Measurements from ENCODE around the gene IQSEC2.

Gene IQSEC2

GRCh38 chrX:53288189-53288588 lies 6.8 kb upstream of the IQSEC2 start:
- no peak for DNase-seq (ENCODE audit: low read depth)
- no peak overlapping the region for H3K4me3 ChIP-seq (ENCODE audit: control insufficient read depth, low read depth, low read length)
- TF ChIP-seq, protein P1, sequence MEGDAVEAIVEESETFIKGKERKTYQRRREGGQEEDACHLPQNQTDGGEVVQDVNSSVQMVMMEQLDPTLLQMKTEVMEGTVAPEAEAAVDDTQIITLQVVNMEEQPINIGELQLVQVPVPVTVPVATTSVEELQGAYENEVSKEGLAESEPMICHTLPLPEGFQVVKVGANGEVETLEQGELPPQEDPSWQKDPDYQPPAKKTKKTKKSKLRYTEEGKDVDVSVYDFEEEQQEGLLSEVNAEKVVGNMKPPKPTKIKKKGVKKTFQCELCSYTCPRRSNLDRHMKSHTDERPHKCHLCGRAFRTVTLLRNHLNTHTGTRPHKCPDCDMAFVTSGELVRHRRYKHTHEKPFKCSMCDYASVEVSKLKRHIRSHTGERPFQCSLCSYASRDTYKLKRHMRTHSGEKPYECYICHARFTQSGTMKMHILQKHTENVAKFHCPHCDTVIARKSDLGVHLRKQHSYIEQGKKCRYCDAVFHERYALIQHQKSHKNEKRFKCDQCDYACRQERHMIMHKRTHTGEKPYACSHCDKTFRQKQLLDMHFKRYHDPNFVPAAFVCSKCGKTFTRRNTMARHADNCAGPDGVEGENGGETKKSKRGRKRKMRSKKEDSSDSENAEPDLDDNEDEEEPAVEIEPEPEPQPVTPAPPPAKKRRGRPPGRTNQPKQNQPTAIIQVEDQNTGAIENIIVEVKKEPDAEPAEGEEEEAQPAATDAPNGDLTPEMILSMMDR (conservative IDR thresholded peaks at IDR 0.05; ENCODE audit: control insufficient read depth, insufficient read depth, low read depth, low read length): no peak

DNA sequence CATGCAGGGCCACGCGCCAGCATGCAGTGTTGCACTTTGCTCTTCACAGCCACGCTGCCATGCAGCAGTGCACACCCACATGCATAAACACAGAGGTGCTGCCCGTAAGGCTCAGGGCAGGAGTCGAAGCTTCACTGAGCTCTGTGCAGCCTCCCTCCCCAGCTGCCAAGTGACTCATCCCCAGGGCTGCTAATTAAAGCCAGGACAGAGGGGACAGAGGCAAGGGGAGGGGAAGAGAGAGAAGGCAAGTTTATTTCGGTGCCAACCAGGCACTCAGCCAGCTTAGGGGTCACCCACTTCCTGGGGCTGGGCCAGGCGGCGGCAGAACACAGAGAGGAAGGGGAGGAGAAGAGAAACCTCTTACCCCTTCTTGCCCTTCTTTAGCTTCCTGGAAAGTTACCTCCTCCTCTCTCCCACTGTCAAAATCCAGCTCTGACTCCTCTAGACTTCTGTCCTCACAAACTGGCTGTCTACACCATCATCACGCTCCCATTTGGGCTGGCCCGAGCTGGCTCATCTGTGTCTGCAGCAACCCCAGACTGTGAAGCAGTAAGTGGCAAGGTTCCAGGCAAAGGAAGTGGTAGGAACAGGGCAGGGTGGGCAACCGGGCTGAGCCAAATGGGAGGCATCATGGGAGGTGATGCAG lies 6.2 kb upstream of the IQSEC2 start:
- DNase-seq (ENCODE audit: low read depth): peak; percentile 77
- no peak overlapping the region for H3K4me3 ChIP-seq (ENCODE audit: control insufficient read depth, low read depth, low read length)
- TF ChIP-seq, protein P1 (conservative IDR thresholded peaks at IDR 0.05; ENCODE audit: control insufficient read depth, insufficient read depth, low read depth, low read length): no peak

DNA sequence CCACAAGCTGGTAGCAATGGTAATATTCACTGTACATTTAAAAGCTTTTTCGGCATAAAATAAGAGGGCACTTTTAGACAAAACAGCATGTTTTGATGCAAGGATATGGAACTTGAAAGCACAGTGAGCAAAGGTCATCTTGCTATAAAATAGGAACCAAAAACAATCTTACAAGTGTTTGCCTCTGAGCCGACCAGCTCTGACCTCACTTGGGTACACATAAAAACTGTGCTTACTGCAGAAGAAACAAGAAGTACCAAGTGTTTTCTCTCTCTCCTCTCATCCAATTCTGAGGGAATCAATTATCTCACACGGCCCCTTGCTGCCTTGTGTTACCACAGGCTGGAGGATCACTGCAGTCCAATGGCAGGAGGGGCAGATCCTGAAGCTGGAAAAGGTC lies 4.8 kb upstream of the IQSEC2 start:
- H3K4me3 ChIP-seq (ENCODE audit: control insufficient read depth, low read depth, low read length): no peak overlapping the region
- TF ChIP-seq, protein P1 (conservative IDR thresholded peaks at IDR 0.05; ENCODE audit: control insufficient read depth, insufficient read depth, low read depth, low read length): no peak
- DNase-seq (ENCODE audit: low read depth): no peak

GRCh38 chrX:53285591-53285990 lies 4.2 kb upstream of the IQSEC2 start:
- TF ChIP-seq, protein P1 (conservative IDR thresholded peaks at IDR 0.05; ENCODE audit: control insufficient read depth, insufficient read depth, low read depth, low read length): no peak
- no peak overlapping the region for H3K4me3 ChIP-seq (ENCODE audit: control insufficient read depth, low read depth, low read length)
- no peak for DNase-seq (ENCODE audit: low read depth)

DNA sequence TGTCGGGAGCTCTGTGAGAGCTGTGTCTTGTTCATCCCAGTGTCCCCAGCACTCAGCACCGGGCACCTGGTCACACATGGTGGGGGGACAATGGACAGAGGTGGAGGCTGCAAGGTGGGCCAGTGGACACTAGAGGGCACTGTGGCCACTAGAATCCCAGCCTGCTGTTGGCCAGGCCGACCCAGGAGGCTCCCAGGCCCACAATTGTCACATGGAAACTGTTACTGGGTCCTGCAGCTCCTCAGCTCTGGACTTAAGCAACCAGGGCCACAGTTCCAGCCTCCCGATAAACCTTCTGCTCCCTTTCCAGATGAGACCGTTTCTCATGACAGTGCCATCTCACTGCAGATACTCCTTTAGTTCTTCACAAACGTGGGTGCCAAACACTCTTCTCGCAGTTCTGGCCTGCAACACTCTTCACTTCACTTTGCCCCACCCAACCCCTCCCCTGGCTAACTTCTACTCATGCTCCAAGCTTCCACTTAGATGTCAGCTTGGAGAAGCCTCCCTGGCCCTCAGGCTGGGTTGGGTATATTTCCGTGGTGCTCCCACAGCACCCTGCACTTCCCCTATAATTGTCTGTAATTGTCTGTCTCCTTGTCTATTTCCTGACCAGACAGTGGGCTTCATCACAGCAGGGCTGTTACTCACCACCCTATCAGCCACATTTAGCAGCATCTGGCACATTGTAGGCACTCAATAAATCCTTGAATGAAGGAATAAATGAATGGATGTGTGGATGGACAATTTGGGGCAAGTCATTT lies 3.5 kb upstream of the IQSEC2 start:
- TF ChIP-seq, protein P1 (conservative IDR thresholded peaks at IDR 0.05; ENCODE audit: control insufficient read depth, insufficient read depth, low read depth, low read length): peak; percentile 86
- peak; percentile 47 for DNase-seq (ENCODE audit: low read depth)

GRCh38 chrX:53283567-53283966 lies 2.2 kb upstream of the IQSEC2 start:
- no peak for DNase-seq (ENCODE audit: low read depth)
- TF ChIP-seq, protein P1 (conservative IDR thresholded peaks at IDR 0.05; ENCODE audit: control insufficient read depth, insufficient read depth, low read depth, low read length): no peak
- H3K4me3 ChIP-seq (ENCODE audit: control insufficient read depth, low read depth, low read length): no peak overlapping the region

More for the DNA sequence above, 3.5 kb upstream of the IQSEC2 start:
- H3K4me3 ChIP-seq (ENCODE audit: control insufficient read depth, low read depth, low read length): no peak overlapping the region
